HEK293 (cell line): ENCODE data around the gene DPT.
A peak's percentile ranks its signal among the peaks of the same experiment; 100 is the strongest.

Experiments used
- CTCF ChIA-PET: fragments of 350-600 bp; formaldehyde crosslinking; extraction: SDS; loops from one replicate; lab custom pipeline; 2021; ENCODE audit warnings: antibody characterized with exemption; lab: Yijun Ruan, JAX
- POLR2A ChIA-PET: fragments of 300-600 bp; formaldehyde crosslinking; extraction: SDS; loops from one replicate; lab custom pipeline; 2020; ENCODE audit warnings: antibody characterized with exemption, inconsistent platforms; lab: Yijun Ruan, JAX
- H3K27ac ChIP-seq: fragments of 200-500 bp; sonication (Bioruptor generic); 2 replicates; pipeline ENCODE4 v1.5.1; 2014; ENCODE audit warnings: low read depth, low read length, control low read depth, inconsistent platforms; ENCODE audit errors: extremely low read depth
- H3K36me3 ChIP-seq, 2 experiments: fragments of 200-500 bp in 1 of 2; sonication (Bioruptor generic) in 1 of 2; 1 replicate in 1 of 2; 2 replicates in 1 of 2; pipeline ENCODE4 v1.5.1; 2014 to 2017; ENCODE audit warnings: inconsistent platforms in 2 of 2, low read length in 2 of 2; ENCODE audit not compliant: control insufficient read depth in 2 of 2, insufficient read depth in 1 of 2
- H3K4me1 ChIP-seq: fragments of 200-500 bp; sonication (Bioruptor generic); 2 replicates; pipeline ENCODE4 v1.5.1; 2014; ENCODE audit warnings: mild to moderate bottlenecking, low read length, inconsistent platforms; ENCODE audit not compliant: control insufficient read depth, insufficient read depth
- H3K4me3 ChIP-seq: 2 replicates; pipeline ENCODE4 v1.5.1; 2011; ENCODE audit warnings: low read depth, mild to moderate bottlenecking, control low read depth, low read length, moderate library complexity
- H3K9me3 ChIP-seq: fragments of 200-500 bp; sonication (Bioruptor generic); 2 replicates; pipeline ENCODE4 v1.5.1; 2014; ENCODE audit warnings: low read depth, low read length, inconsistent platforms; ENCODE audit not compliant: control insufficient read depth, insufficient read depth
- CTCF ChIP-seq: fragments of 450-650 bp; formaldehyde crosslinking; IDR thresholded peaks from 2 replicates; pipeline ENCODE4 v1.5.1; 2016; ENCODE audit warnings: missing biosample characterization, missing genetic modification characterization
- KLF16 ChIP-seq: fragments of 450-650 bp; formaldehyde crosslinking; IDR thresholded peaks from 2 replicates; pipeline ENCODE4 v1.5.1; 2017; ENCODE audit warnings: missing biosample characterization, missing genetic modification characterization
- RBAK ChIP-seq: fragments of 450-650 bp; formaldehyde crosslinking; IDR thresholded peaks from 2 replicates; pipeline ENCODE4 v1.5.1; 2016; ENCODE audit warnings: missing biosample characterization, missing genetic modification characterization
- ZBTB1 ChIP-seq: fragments of 450-650 bp; formaldehyde crosslinking; IDR thresholded peaks from 2 replicates; pipeline ENCODE4 v1.5.1; 2016; ENCODE audit warnings: missing biosample characterization, missing genetic modification characterization
- ZBTB21 ChIP-seq: fragments of 450-650 bp; formaldehyde crosslinking; IDR thresholded peaks from 2 replicates; pipeline ENCODE4 v1.5.1; 2017; ENCODE audit warnings: missing biosample characterization, missing genetic modification characterization
- ZFP3 ChIP-seq: fragments of 450-650 bp; formaldehyde crosslinking; IDR thresholded peaks from 2 replicates; pipeline ENCODE4 v1.5.1; 2016; ENCODE audit warnings: low read depth, missing biosample characterization, missing genetic modification characterization
- ZIC2 ChIP-seq: fragments of 450-650 bp; formaldehyde crosslinking; IDR thresholded peaks from 2 replicates; pipeline ENCODE4 v1.5.1; 2016; ENCODE audit warnings: missing biosample characterization, missing genetic modification characterization
- ZNF184 ChIP-seq: fragments of 450-650 bp; IDR thresholded peaks from 2 replicates; pipeline ENCODE4 v1.5.1; 2018; ENCODE audit warnings: missing biosample characterization, mild to moderate bottlenecking, missing genetic modification characterization
- ZNF223 ChIP-seq: fragments of 450-650 bp; formaldehyde crosslinking; IDR thresholded peaks from 2 replicates; pipeline ENCODE4 v1.5.1; 2016; ENCODE audit warnings: missing biosample characterization, missing genetic modification characterization
- ZNF335 ChIP-seq: fragments of 450-650 bp; formaldehyde crosslinking; conservative IDR thresholded peaks from 2 replicates; pipeline ENCODE4 v1.5.1; 2016; ENCODE audit warnings: missing biosample characterization, missing genetic modification characterization
- ZNF48 ChIP-seq: fragments of 450-650 bp; formaldehyde crosslinking; IDR thresholded peaks from 2 replicates; pipeline ENCODE4 v1.5.1; 2016; ENCODE audit warnings: missing biosample characterization, missing genetic modification characterization
- ZNF664 ChIP-seq: fragments of 450-650 bp; formaldehyde crosslinking; IDR thresholded peaks from 2 replicates; pipeline ENCODE4 v1.5.1; 2016; ENCODE audit warnings: missing biosample characterization, missing genetic modification characterization
- ZNF747 ChIP-seq: fragments of 450-650 bp; formaldehyde crosslinking; IDR thresholded peaks from 2 replicates; pipeline ENCODE4 v1.5.1; 2016; ENCODE audit warnings: missing biosample characterization, missing genetic modification characterization
- ZNF791 ChIP-seq: fragments of 450-650 bp; formaldehyde crosslinking; IDR thresholded peaks from 2 replicates; pipeline ENCODE4 v1.5.1; 2016; ENCODE audit warnings: missing biosample characterization, missing genetic modification characterization
- ZSCAN18 ChIP-seq: fragments of 450-650 bp; formaldehyde crosslinking; IDR thresholded peaks from 2 replicates; pipeline ENCODE4 v1.5.1; 2016; ENCODE audit warnings: missing biosample characterization, missing genetic modification characterization
- TF ChIP-seq, protein P1 (sequence below): fragments of 450-650 bp; formaldehyde crosslinking; IDR thresholded peaks from 2 replicates; pipeline ENCODE4 v1.5.1; 2016; ENCODE audit warnings: missing biosample characterization, missing genetic modification characterization
- TF ChIP-seq, protein P2 (sequence below): fragments of 450-650 bp; formaldehyde crosslinking; IDR thresholded peaks from 2 replicates; pipeline ENCODE4 v1.5.1; 2017; ENCODE audit warnings: missing biosample characterization, missing genetic modification characterization
- TF ChIP-seq, protein P3 (sequence below): fragments of 450-650 bp; formaldehyde crosslinking; IDR thresholded peaks from 2 replicates; pipeline ENCODE4 v1.5.1; 2016; ENCODE audit warnings: missing biosample characterization, missing genetic modification characterization
- TF ChIP-seq, protein P4 (sequence below): IDR thresholded peaks from 2 replicates; pipeline ENCODE4 v1.6.1; 2011; ENCODE audit warnings: mild to moderate bottlenecking, low read depth, low read length, borderline replicate concordance

The DPT gene

GRCh38 chr1:168717906-168718891 lies 10.8 kb downstream of the DPT start (continued):
- no peak for TF ChIP-seq ZNF184
- TF ChIP-seq ZNF664 (tag by site-specific recombination), result no peak
- no peak for TF ChIP-seq ZNF747 (tag by site-specific recombination)
- TF ChIP-seq ZSCAN18 (tag by site-specific recombination), result no peak

DNA sequence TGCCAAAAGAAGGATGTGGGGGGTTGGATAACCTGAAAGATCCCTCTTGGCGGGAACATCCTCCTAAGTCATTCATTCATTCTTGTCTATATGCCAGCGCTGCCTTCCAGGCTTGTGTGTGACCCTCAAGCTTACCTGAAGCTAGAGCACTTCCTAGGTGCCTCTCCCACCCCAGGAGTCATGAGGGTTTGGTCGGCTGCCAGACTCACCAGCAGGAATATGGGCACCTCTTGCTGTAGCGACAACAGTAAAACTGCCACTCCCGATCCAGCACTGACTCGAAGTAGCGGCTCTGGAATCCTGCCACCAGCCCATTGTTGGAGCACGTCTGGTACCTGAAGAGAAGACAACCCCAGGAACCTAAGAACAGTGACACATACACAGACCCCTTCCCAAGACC lies 15.0 kb downstream of the DPT start:
- H3K4me1 ChIP-seq, result 0 out of 2 replicates have a peak, but pooled peaks cover 3% of the 10 kb centered on the region
- no peak for TF ChIP-seq RBAK (tag by site-specific recombination)
- no peak for TF ChIP-seq ZNF335 (tag by site-specific recombination)
- TF ChIP-seq, protein P1, sequence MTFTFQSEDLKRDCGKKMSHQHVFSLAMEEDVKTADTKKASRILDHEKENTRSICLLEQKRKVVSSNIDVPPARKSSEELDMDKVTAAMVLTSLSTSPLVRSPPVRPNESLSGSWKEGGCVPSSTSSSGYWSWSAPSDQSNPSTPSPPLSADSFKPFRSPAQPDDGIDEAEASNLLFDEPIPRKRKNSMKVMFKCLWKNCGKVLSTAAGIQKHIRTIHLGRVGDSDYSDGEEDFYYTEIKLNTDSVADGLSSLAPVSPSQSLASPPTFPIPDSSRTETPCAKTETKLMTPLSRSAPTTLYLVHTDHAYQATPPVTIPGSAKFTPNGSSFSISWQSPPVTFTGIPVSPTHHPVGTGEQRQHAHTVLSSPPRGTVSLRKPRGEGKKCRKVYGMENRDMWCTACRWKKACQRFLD, result no peak
- TF ChIP-seq ZFP3 (tag by site-specific recombination), result no peak
- no peak for TF ChIP-seq ZNF223 (tag by site-specific recombination)
- TF ChIP-seq ZNF48 (tag by site-specific recombination), result no peak
- no peak for TF ChIP-seq ZNF791 (tag by site-specific recombination)
- TF ChIP-seq KLF16 (tag by site-specific recombination), result no peak
- no peak overlapping the region for H3K27ac ChIP-seq
- CTCF ChIA-PET, result no interaction called here
- no peaks in the 10 kb centered on the region for H3K9me3 ChIP-seq
- no peaks in the 10 kb centered on the region for H3K36me3 ChIP-seq
- POLR2A ChIA-PET, result interaction anchor here (1.5 kb wide), 1 partner anchor 9 kb away, joined by 3 read pairs; no protein-coding TSS in a partner anchor
- no peak overlapping the region for H3K4me3 ChIP-seq

GRCh38 chr1:168709405-168710363 lies 19.3 kb downstream of the DPT start:
- POLR2A ChIA-PET, result interaction anchor here (1.0 to 1.1 kb wide), 2 partner anchors 9 to 398 kb away, joined by 3 read pairs; no protein-coding TSS in a partner anchor
- H3K4me1 ChIP-seq, result 0 out of 2 replicates have a peak, but pooled peaks cover 3% of the 10 kb centered on the region
- no peaks in the 10 kb centered on the region for H3K9me3 ChIP-seq
- 0 out of 2 replicates have a peak overlapping the region, but pooled peaks have one; percentile 7 for H3K4me3 ChIP-seq
- H3K27ac ChIP-seq, result peak overlapping the region; percentile 59
- H3K36me3 ChIP-seq, result no peaks in the 10 kb centered on the region
- CTCF ChIA-PET, result interaction anchor here (1.4 to 1.5 kb wide), 2 partner anchors 73 to 107 kb away, joined by 3 to 6 read pairs; no protein-coding TSS in a partner anchor
- peak; percentile 12; the same call in 1 of the 2 replicates for TF ChIP-seq ZBTB1 (tag by site-specific recombination)
- peak; percentile 35 for TF ChIP-seq ZIC2
- TF ChIP-seq ZBTB21 (tag by site-specific recombination), result no peak
- TF ChIP-seq, protein P2, sequence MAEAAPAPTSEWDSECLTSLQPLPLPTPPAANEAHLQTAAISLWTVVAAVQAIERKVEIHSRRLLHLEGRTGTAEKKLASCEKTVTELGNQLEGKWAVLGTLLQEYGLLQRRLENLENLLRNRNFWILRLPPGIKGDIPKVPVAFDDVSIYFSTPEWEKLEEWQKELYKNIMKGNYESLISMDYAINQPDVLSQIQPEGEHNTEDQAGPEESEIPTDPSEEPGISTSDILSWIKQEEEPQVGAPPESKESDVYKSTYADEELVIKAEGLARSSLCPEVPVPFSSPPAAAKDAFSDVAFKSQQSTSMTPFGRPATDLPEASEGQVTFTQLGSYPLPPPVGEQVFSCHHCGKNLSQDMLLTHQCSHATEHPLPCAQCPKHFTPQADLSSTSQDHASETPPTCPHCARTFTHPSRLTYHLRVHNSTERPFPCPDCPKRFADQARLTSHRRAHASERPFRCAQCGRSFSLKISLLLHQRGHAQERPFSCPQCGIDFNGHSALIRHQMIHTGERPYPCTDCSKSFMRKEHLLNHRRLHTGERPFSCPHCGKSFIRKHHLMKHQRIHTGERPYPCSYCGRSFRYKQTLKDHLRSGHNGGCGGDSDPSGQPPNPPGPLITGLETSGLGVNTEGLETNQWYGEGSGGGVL, result peak; percentile 37; the same call in 1 of the 2 replicates
- TF ChIP-seq, protein P3, sequence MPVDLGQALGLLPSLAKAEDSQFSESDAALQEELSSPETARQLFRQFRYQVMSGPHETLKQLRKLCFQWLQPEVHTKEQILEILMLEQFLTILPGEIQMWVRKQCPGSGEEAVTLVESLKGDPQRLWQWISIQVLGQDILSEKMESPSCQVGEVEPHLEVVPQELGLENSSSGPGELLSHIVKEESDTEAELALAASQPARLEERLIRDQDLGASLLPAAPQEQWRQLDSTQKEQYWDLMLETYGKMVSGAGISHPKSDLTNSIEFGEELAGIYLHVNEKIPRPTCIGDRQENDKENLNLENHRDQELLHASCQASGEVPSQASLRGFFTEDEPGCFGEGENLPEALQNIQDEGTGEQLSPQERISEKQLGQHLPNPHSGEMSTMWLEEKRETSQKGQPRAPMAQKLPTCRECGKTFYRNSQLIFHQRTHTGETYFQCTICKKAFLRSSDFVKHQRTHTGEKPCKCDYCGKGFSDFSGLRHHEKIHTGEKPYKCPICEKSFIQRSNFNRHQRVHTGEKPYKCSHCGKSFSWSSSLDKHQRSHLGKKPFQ (tag by site-specific recombination), result 0 out of 2 replicates have a peak, but pooled peaks have one; percentile 26
- TF ChIP-seq CTCF, result no peak
- TF ChIP-seq, protein P4, sequence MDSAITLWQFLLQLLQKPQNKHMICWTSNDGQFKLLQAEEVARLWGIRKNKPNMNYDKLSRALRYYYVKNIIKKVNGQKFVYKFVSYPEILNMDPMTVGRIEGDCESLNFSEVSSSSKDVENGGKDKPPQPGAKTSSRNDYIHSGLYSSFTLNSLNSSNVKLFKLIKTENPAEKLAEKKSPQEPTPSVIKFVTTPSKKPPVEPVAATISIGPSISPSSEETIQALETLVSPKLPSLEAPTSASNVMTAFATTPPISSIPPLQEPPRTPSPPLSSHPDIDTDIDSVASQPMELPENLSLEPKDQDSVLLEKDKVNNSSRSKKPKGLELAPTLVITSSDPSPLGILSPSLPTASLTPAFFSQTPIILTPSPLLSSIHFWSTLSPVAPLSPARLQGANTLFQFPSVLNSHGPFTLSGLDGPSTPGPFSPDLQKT, result no peak
